Measurements from ENCODE around the gene ENSA.
"Not testable (repeated sequence)": the region's sequence is repeated elsewhere in the genome, so short reads cannot be mapped to it uniquely, and the experiment has no call there.

Gene ENSA

GRCh38 chr1:150582371-150582770, 47.0 kb downstream of the ENSA start:
- no peak for DNase-seq (ENCODE audit: extremely low read depth, insufficient read length)
- no peak for TF ChIP-seq CTCF (IDR thresholded peaks at IDR 0.05; ENCODE audit: insufficient read depth, low read length, poor library complexity, severe bottlenecking)
- no peak overlapping the region for H3K4me3 ChIP-seq (replicated peaks; ENCODE audit: low read depth, low read length)

DNA sequence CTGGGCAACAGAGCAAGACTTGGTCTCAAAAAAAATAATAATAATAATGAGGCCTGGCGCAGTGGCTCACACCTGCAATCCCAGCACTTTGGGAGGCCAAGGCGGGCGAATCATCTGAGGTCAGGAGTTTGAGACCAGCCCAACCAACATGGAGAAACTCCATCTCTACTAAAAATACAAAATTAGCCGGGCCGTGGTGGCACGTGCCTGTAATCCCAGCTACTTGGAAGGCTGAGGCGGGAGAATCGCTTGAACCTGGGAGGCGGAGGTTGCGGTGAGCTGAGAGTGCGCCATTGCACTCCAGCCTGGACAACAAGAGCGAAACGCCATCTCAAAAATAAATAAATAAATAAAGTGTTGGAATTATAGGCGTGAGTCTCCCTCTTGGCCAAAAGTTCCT, 47.5 kb downstream of the ENSA start:
- DNase-seq (ENCODE audit: extremely low read depth, insufficient read length); H3K27me3 ChIP-seq (replicated peaks; ENCODE audit: control insufficient read depth, insufficient read depth, low read length): not testable (repeated sequence)

More at GRCh38 chr1:150582371-150582770, 47.0 kb downstream of the ENSA start:
- peaks cover 6% of the 10 kb centered on the region for H3K36me3 ChIP-seq (ENCODE audit: control insufficient read depth, insufficient read depth, low read length)
- no peaks in the 10 kb centered on the region for H3K27me3 ChIP-seq (replicated peaks; ENCODE audit: control insufficient read depth, insufficient read depth, low read length)

DNA sequence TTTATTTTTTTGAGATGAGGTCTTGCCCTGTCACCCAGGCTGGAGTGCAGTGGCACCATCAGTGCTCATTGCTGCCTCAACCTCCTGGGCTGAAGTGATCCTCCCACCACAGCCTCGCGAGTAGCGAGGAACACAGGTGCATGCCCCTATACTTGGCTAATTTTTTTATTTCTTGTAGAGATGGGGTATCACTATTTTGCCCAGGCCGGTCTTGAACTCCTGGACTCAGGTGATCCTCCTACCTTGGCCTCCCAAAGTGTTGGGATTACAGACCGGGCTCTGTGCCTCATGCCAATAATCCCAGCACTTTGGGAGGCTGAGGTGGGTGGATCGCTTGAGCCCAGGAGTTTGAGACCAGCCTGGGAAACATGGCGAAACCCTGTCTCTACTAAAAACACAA, 48.0 kb downstream of the ENSA start:
- not testable (repeated sequence) for DNase-seq (ENCODE audit: extremely low read depth, insufficient read length); H3K4me3 ChIP-seq (replicated peaks; ENCODE audit: low read depth, low read length); H3K27me3 ChIP-seq (replicated peaks; ENCODE audit: control insufficient read depth, insufficient read depth, low read length)
- H3K36me3 ChIP-seq (ENCODE audit: control insufficient read depth, insufficient read depth, low read length), result peaks cover 12% of the 10 kb centered on the region

More for the DNA sequence above, 47.5 kb downstream of the ENSA start:
- not testable (repeated sequence) for H3K36me3 ChIP-seq (ENCODE audit: control insufficient read depth, insufficient read depth, low read length); H3K4me3 ChIP-seq (replicated peaks; ENCODE audit: low read depth, low read length)

DNA sequence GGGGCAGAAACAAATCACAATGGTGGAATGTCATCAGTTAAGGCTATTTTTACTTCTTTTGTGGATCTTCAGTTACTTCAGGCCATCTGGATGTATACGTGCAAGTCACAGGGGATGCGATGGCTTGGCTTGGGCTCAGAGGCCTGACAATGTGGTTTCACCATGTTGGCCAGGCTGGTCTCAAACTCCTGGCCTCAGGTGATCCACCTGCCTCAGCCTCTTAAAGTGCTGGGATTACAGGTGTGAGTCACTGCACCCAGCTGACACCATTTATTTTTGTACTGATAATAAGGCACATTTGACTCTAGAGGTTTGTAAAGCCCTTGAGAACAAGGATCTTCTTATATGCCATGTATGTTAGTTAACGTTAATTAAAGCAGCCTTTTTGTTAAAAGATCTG, 48.4 kb downstream of the ENSA start:
- peaks cover 12% of the 10 kb centered on the region for H3K36me3 ChIP-seq (ENCODE audit: control insufficient read depth, insufficient read depth, low read length)
- not testable (repeated sequence) for H3K27me3 ChIP-seq (replicated peaks; ENCODE audit: control insufficient read depth, insufficient read depth, low read length); DNase-seq (ENCODE audit: extremely low read depth, insufficient read length); H3K4me3 ChIP-seq (replicated peaks; ENCODE audit: low read depth, low read length)

DNA sequence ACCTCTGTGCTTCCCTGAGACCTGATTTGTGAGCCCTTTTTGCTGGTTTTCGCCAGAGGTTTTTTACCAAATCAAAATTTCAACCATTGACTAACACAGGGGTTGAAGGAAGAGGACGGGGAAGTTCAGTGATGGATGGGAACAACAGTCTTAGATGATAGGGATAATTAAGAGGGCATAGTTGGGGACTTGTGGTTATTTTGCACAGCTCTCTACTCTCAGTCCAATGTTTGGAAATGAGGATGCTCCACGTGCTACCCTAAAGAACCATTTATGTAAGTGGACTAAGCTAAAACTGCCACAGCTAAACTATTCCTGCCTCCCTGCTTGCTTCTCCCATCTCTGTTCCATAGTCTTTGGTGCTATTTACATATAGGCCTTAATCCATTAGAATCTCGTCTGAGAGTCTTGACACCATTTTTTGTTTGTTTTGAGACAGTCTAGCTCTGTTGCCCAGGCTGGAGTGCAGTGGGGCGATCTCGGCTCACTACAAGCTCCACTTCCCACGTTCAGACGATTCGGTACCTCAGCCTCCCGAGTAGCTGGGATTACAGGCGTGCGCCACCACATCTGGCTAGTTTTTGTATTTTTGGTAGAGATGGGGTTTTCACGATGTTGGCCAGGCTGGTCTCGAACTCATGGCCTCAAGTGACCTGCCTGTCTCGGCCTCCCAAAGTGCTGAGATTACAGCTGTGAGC, 49.3 kb downstream of the ENSA start:
- Histone ChIP-seq H3K4me3 (replicated peaks; ENCODE audit: low read depth, low read length) (peak overlapping the region; percentile 73), H3K36me3 (ENCODE audit: control insufficient read depth, insufficient read depth, low read length) (peaks cover 17% of the 10 kb centered on the region)
- DNase-seq (ENCODE audit: extremely low read depth, insufficient read length), result no peak

GRCh38 chr1:150579110-150579944, 50.1 kb downstream of the ENSA start, which contains the start of gene MCL1:
Gene MCL1, minus strand, starts transcription at chr1:150579610. Its CDS starts 80 bp downstream, at chr1:150579530.
- Histone ChIP-seq H3K4me3 (replicated peaks; ENCODE audit: low read depth, low read length) (peak within 1 kb of the TSS; percentile 100), H3K27me3 (replicated peaks; ENCODE audit: control insufficient read depth, insufficient read depth, low read length) (no peaks in the 10 kb centered on the region), H3K36me3 (ENCODE audit: control insufficient read depth, insufficient read depth, low read length) (peaks cover 22% of the 10 kb centered on the region)
- DNase-seq (ENCODE audit: extremely low read depth, insufficient read length), result peak; percentile 84
- no peak for TF ChIP-seq CTCF (IDR thresholded peaks at IDR 0.05; ENCODE audit: insufficient read depth, low read length, poor library complexity, severe bottlenecking)

More for the DNA sequence above, 49.3 kb downstream of the ENSA start:
- TF ChIP-seq CTCF (IDR thresholded peaks at IDR 0.05; ENCODE audit: insufficient read depth, low read length, poor library complexity, severe bottlenecking), result no peak
- no peaks in the 10 kb centered on the region for H3K27me3 ChIP-seq (replicated peaks; ENCODE audit: control insufficient read depth, insufficient read depth, low read length)

Measured in GM06990 (cell line).